T-helper 1 cell (primary cell): ENCODE data around the gene INTS11.
"Not testable (repeated sequence)": the region's sequence is repeated elsewhere in the genome, so short reads cannot be mapped to it uniquely, and the experiment has no call there.

Source experiments
- DNase-seq, 5 donors: peaks; one replicate each; pipeline ENCODE4 v3.0.0-alpha.2; 2012 to 2020

INTS11 gene

GRCh38 chr1:1329304-1330210 lies 5.1 kb upstream of the INTS11 start:
- DNase-seq, result no peak

- no peak for DNase-seq
Observed at GRCh38 chr1:1328254-1328653, 3.8 kb upstream of the INTS11 start.

- no peak for DNase-seq
Observed at GRCh38 chr1:1327291-1327690, 2.8 kb upstream of the INTS11 start.

GRCh38 chr1:1326075-1326605 lies 1.7 kb upstream of the INTS11 start:
- no peak for DNase-seq

GRCh38 chr1:1325288-1326074 lies 1.0 kb upstream of the INTS11 start:
- no peak for DNase-seq

DNA sequence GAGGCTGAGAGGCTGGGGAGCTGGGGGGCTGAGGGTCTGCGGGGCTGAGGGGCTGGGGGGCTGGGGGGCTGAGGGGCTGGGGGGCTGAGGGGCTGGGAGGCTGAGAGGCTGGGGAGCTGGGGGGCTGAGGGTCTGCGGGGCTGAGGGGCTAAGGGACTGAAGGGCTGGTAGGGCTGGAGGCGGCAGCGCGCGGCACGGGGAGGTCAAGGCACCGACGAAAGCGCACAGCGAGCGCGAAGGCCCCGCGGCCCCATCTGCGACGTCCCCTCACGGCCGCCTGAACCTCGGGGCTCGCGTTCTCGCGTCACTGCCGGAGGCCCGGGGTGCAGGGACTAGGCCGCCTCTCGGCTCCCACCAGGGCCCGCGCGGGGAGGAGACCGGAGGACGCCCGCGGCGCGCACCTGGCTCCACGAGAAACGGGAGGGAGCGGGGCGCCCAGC lies 356 bp downstream of the INTS11 start:
- no peak for DNase-seq

GRCh38 chr1:1322952-1323351 lies 1.5 kb downstream of the INTS11 start:
- no peak for DNase-seq

DNA sequence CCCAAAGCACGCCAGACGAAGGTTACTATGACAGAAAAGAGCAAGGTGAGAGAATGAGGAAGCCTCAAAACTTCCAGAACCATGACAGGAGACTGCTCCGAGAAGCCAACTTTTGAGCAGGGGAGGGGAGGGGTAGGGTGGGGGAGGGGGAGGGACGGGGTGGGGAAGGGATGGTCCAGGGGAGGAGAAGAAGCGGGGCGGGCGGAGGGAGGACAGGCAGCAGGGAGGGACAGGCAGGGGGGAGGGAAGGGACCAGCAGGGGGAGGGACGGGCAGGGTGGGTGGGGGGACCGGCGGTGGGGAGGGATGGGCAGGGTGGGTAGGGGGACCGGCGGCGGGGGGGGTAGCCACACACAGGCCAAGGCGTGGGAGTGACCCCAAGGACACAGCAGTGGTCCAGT lies 2.0 kb downstream of the INTS11 start:
- DNase-seq, result no peak

DNA sequence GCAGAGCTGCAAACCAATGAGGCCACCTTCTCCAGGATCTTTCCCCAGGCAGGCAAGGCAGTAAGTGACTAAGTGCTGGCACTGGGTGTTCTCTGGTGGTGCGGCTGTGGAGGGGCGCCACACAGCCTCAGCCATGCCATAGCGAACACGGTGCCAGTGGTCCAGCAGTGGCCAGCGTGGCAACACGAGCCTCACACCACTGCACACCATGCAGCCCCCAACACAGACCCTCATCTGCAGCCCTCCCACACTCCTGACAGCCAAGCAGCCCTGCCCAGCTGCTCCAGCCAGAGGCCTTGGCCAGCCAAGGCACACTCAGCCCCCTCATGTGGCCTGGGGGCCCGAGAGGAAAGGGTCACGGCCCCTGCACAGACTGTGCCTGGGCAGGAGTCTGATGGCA lies 3.0 kb downstream of the INTS11 start:
- DNase-seq, result no peak

GRCh38 chr1:1320666-1321448 lies 3.6 kb downstream of the INTS11 start:
- DNase-seq, result no peak

- DNase-seq, result no peak
Observed at GRCh38 chr1:1319646-1319941, 4.9 kb downstream of the INTS11 start.

DNA sequence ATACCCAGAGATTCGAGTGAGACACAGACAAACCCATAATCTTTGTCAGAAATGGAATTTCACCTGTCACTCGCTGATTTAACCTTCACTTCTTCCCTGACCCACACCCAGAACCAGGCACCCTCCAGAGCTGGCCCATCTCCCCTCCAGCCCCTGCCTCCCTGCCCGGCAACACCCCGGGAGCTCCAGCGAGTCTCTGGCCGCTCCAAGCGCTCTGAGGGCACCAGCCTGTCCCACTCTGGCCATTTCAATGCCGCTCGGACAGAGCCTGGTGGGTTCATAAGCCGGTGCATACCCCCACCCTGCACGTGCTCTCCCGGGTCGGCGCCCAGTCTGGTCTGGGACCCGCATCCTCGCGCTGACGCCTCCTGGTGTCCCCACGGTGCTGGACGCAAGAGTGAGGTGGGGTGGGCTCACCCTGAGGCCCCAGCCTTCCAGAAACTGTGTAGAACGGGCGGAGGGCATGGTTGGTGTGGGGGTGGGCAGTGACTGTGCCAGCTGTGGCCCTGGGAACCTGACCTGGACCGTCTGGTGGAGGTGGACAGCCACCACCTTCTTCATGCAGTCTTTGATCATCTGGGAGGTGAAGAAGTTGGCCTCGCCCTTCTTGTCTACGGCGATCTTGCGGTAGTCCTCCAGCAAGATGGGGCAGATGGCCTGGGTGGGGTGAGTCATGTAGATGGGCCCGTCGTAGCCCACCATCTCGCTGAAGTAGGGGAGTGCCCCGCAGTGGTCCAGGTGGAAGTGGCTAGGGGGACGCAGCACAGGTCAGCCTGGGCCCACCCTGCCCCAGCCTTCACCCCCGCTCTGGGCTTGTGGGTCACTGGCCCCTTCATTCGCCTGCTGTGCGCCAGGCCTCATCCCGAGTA lies 5.4 kb downstream of the INTS11 start:
- DNase-seq, result no peak

- DNase-seq, result no peak
Observed at GRCh38 chr1:1318131-1318652, 6.3 kb downstream of the INTS11 start.

DNA sequence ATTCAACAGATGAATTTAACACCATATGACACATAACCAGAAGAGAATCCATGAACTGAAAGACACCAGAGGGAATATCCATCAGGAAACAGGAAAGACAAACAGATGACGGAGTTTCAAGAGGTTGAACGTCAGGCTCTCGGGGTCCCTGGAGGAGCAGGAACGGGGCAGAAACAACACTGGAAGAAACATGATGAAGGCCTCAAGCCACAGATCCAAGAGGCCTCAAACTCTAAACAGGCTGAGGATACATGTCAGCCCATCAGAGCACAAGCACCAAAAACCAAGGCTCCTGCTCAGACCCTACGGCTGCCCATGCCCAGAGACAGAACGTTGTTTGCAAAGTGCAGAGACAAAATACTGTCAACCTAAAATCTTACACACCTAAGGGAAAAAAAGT lies 7.0 kb downstream of the INTS11 start:
- no peak for DNase-seq

DNA sequence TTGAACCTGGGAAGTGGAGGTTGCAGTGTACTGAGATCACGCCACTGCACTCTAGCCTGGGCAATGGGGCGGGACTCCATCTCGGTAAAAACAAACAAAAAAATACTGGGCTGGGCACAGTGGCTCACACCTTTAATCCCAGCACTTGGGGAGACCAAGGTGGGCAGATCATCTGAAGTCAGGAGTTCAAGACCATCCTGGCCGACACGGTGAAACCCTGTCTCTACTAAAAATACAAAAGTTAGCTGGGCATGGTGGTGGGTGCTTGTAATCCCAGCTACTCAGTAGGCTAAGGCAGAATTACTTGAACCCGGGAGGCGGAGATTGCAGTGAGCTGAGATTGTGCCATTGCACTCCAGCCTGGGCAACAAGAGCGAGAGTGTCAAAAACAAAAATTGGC lies 8.3 kb downstream of the INTS11 start:
- DNase-seq, result not testable (repeated sequence)

DNA sequence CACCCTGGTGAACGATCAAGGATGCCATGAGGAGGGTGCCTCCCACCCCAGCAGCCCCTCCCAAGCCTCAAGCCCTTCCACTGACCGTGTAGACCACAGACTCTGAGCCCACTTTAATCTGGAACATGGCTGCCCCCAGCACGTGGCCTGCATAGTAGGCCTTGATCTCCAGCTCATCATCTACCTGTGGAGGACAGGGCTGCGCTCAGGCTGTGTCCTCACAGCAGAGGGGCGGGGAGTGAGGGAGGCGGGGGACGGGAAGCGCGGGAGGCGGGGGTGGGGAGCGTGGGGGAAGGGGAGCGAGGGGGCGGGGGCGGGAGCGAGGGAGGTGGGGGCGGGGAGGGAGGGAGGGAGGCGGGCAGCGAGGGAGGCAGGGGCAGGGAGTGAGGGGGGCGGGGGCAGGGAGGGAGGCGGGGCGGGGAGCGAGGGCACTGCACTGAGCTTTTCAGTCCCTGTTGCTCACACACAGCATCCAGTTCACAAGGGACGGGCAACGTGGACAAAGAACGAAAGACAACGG lies 9.0 kb downstream of the INTS11 start:
- DNase-seq, result no peak

DNA sequence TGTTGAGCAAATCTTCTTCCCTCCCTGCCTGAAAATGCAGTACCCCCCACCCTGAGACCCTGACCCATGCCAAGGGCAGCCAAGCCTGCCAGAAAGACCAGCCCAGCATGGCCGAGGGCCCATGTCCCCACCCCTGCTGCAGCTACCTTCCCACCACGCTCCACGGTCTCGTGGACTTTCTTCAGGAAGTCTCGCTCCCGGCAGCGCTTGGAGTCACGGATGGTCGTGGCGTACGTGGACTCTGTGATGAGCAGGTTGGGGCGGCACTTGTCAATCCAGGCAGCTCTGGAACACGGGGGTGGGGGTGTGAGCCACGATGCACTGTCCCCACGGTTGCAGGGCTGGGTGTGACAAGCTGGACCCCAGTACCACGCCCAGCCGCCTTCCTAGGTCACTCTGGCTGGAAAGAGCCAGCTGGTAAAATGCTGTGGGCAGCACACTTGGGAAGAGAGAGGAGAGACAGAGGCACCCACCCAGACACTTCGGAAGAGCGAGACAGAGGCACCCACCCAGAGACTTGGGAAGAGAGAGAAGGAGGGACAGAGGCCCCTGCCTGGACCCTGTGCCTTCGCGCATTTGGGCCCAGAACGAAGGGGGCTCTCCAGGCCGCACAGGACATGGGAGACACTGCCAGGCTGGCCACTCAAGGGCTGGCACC lies 9.7 kb downstream of the INTS11 start:
- no peak for DNase-seq

DNA sequence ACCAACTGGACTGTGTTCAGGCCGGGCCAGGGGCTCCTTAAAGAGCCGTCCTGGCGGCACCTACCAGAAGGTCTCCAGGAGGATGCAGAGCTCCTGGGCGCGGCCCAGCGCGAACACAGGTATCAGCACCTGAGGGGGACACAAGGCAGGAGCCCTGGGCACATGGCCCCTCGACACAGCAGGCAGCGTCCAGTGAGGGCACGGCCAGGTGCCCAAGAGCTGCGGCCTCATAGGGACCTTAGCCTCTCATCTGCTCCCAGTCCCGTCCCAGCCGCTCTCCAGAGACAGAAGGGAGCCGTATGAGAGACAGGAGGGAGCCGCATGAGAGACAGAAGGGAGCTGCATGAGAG lies 10.2 kb downstream of the INTS11 start:
- no peak for DNase-seq

- DNase-seq, result no peak
Observed at GRCh38 chr1:1313500-1314236, 10.8 kb downstream of the INTS11 start.
